ENCODE results near the gene CCDC201. TPM values are rescaled to one million over a fixed set of nuclear protein-coding genes. Genes with fewer than 3 reads are reported as not detected.

CCDC201 gene
- total RNA-seq, 2 donors from 2014 or later, result not detected

DNA sequence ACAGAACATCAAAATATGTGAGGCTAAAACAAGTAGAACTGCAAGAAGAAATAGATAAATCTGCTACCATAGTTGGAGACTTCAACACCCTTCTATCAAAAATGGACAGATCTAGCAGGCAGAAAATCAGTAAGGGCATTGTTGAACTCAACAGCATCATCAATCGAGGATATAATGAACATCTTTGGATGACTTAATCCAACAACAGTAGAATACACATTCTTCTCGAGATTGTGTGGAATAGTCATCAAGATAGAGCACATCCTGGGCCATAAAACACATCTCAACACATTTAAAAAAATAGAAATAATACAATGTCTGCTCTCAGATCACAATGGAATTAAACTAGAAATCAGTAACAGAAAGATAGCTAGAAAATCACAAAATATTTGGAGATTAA is 25.3 kb upstream of the CCDC201 start:
- ATAC-seq, result no peak

DNA sequence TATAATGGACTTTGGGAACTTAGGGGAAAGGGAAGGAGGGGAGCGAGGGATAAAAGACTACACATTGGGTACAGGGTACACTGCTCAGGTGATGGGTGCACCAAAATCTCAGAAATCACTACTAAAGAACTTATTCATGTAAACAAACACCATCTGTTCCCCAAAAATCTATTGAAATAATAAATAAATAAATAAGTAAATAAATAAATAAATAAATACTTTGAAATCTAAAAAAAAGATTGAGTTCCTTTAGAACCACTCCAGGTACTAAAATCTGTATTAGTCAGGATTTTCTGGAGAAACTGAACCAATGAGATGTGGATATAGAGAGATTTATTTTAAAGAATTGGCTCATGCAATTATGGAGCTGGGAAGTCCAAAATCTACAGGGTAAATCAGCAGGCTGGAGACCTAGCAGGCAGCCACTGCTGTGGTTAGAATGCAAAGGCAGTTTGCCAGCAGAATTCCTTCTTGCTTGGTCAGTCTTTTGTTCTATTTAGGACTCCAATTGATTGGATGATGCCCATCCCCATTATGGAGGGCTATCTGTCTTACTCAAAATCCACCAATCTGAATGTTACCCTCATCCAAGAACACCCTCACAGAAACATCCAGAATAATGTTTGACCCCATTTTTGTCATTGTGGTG is 24.3 kb upstream of the CCDC201 start:
- H3K36me3 Mint-ChIP-seq, result no peaks in the 10 kb centered on the region
- ATAC-seq (no peak), DNase-seq (ENCODE audit: low spot score in 2 of 2) (no peak)
- no peak overlapping the region for H3K27ac Mint-ChIP-seq
- H3K9me3 Mint-ChIP-seq, result no peaks in the 10 kb centered on the region

More for the DNA sequence above, 25.3 kb upstream of the CCDC201 start:
- Mint-ChIP-seq H3K27ac (no peak overlapping the region), H3K36me3 (peaks cover 6% of the 10 kb centered on the region in 2 donors), H3K9me3 (peaks cover 0 to 5% of the 10 kb centered on the region in 2 donors)
- DNase-seq (ENCODE audit: low spot score in 2 of 2), result no peak

DNA sequence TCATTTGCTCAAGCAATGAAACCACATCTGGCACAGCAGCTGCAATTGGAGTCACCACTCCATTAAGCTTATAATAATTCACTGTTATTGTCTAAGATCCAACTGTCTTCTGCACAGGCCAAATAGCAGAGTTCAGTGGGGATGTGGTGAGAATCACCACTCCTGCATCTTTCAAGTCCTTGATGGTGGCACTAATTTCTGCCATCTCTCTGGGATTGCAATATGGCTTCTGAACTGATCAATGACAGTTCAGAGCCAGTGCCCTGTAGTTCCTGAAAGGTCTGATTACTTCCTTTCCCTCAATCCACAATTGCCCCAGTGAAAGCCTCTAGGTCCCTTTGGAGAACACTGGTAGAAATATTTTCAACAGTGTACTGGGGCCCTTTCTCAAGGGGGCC is 21.8 kb upstream of the CCDC201 start:
- no peaks in the 10 kb centered on the region for H3K36me3 Mint-ChIP-seq
- DNase-seq (ENCODE audit: low spot score in 2 of 2), result no peak
- no peak for ATAC-seq
- no peak overlapping the region for H3K27ac Mint-ChIP-seq
- no peaks in the 10 kb centered on the region for H3K9me3 Mint-ChIP-seq

DNA sequence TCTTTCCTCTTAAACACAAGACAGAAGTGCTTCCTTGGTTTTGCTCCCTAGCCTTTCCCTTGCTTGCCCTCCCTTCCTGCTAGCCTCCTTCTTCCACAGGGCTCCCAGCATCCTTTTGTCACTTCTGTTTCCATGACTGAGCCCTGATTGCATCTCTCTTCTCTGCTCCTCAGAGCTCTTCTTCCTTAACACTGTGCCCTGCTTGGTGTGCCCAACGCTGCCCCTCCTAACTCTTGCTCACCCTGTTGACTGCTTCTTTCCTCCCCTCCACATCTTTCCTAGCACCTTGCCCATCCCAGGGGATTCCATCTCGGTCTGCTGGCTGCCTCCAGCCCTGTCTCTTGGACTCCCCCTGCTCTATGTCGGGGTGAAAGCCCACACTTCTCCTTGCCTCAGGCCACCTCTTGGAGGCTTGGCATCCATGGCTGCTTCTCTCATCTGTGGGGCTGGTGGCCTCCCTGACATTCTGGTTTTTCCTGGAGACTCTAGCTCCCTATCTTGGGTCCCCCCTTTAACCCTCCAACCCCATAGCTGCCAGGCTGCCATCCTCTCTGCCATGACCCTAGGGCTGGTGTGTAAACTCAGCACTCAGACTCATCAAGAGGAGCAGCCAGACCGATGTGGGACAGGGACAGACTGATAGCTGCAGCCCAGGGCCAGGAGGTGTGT is 21.2 kb upstream of the CCDC201 start:
- H3K27ac Mint-ChIP-seq, result no peak overlapping the region
- ATAC-seq (no peak), DNase-seq (ENCODE audit: low spot score in 2 of 2) (no peak)
- no peaks in the 10 kb centered on the region for H3K36me3 Mint-ChIP-seq
- no peaks in the 10 kb centered on the region for H3K9me3 Mint-ChIP-seq

DNA sequence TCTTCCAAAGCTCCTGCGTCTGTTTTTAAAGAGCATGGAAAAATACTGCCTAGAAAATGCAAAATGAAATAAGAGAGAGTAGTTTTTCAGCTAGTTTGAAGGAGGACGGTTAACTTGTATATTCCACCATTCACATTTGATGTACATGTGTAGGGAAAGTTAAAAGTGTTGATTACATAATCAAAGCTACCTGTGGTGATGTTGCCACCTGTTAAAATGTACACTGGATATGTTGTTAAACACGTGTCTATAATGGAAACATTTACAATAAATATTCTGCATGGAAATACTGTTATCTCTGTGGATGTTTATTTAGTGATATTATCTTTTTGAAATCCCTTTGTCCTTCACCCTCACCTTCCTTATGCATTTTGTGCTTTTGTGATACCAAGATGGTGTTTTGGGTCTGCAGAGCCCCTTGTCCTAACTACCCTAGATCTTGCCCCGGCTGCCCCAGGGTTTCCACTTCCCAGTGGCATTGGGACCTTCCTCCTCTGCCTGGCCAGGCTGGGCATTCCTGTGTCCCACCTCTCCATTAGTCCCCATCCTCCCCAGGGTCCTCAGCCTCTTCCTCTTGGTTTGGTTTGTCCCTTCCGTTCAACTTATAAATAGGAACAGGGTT is 20.6 kb upstream of the CCDC201 start:
- Mint-ChIP-seq H3K27ac (no peak overlapping the region), H3K9me3 (no peaks in the 10 kb centered on the region), H3K36me3 (no peaks in the 10 kb centered on the region)
- ATAC-seq (no peak), DNase-seq (ENCODE audit: low spot score in 2 of 2) (no peak)

DNA sequence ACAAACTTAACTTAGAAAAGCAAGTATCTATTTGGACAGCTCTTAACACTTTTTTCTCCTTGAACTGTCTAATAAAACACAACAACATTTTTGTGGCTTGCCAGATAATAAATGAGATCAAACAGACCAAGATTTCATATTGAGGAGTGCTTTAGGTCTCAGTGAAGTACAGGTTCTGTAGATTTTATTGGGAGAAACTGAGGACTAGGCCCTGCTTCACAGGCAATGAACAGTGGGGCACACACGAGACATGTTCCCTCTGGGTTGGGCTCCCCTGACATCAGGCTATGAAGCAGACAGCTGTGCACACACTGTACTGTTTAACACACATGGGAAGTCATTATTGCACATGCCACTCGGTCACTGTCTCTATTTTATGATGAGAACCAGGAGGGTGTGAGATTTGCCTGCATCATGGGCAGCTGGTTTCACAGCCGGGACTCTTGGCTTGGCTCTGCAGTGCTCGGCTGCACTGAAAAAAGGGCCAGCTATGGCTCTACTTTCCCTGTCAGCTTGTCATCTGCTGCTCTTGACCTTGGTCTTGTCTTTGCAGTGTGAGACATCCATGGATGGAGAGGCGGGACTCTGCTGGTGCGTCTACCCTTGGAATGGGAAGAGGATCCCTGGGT is 19.6 kb upstream of the CCDC201 start:
- ATAC-seq (no peak), DNase-seq (ENCODE audit: low spot score in 2 of 2) (no peak)
- no peaks in the 10 kb centered on the region for H3K36me3 Mint-ChIP-seq
- H3K9me3 Mint-ChIP-seq, result no peaks in the 10 kb centered on the region
- no peak overlapping the region for H3K27ac Mint-ChIP-seq

DNA sequence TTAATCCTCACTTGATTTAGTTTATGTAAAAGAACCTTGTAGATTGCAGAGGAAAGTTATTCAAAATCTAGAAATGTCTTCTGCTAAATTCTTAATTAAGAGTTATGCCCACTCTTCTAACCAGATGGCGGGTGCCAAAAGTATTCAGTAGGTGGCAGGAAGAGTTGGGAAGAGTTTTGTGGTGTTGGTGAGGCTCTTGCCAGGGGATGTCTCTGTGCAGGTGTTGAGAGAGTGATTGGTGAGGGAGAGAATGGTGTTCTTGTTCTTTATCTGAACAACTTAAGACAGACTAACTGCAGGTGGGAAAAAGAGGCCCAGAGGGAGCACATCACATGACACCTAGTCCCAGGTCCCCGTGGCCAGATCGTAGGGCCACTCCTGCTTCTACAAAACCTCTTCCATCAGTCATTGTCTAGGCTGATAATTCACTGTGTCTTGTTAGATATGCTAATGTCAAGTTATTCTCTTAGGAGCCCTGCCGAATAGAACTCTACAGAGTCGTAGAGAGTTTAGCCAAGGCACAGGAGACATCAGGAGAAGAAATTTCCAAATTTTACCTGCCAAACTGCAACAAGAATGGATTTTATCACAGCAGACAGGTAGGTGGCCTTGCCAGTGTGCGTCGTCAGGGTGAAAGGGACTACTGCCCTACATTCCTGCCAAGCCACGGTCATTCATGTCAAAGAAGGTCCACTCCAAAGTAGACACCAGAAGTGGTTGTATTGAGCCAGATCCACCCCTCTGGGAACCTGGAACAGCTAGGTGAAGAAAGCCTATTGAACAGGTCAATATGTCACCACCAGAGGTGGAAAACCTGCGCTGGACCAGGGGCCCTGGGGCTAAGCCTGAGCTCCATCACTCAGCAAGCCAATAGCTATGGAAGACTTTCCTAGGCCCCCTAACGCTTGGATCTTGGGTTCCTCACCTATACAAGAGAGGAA is 18.9 kb upstream of the CCDC201 start:
- Mint-ChIP-seq H3K9me3 (no peaks in the 10 kb centered on the region), H3K27ac (no peak overlapping the region), H3K36me3 (no peaks in the 10 kb centered on the region)
- DNase-seq (ENCODE audit: low spot score in 2 of 2) (no peak), ATAC-seq (no peak)

DNA sequence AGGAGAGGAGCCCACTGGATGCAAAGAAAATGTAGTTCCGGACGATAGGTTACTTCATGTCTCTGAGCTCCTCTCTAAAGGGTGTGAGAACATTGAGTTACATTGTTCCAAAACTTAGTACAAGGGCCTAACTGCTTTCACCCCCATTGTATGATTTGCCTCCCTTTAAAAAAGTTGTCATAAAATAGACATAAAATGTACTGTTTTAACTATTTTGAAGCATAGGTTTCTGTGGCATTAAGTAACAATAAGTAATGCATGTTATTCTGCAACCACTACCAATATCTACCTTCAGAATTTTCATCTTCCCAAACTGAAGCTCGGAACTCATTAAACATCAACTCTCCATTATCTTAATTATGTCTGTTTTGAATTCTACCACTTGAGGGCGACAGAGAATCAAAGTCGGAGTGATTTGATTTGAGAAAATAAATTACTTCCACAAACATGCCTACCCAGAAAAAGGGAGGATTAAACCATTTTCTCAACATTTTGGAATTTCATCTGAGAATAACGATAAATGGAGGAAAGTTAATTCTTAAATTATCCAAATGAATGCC is 18.1 kb upstream of the CCDC201 start:
- ATAC-seq (no peak), DNase-seq (ENCODE audit: low spot score in 2 of 2) (no peak)
- Mint-ChIP-seq H3K36me3 (no peaks in the 10 kb centered on the region), H3K27ac (no peak overlapping the region), H3K9me3 (no peaks in the 10 kb centered on the region)

DNA sequence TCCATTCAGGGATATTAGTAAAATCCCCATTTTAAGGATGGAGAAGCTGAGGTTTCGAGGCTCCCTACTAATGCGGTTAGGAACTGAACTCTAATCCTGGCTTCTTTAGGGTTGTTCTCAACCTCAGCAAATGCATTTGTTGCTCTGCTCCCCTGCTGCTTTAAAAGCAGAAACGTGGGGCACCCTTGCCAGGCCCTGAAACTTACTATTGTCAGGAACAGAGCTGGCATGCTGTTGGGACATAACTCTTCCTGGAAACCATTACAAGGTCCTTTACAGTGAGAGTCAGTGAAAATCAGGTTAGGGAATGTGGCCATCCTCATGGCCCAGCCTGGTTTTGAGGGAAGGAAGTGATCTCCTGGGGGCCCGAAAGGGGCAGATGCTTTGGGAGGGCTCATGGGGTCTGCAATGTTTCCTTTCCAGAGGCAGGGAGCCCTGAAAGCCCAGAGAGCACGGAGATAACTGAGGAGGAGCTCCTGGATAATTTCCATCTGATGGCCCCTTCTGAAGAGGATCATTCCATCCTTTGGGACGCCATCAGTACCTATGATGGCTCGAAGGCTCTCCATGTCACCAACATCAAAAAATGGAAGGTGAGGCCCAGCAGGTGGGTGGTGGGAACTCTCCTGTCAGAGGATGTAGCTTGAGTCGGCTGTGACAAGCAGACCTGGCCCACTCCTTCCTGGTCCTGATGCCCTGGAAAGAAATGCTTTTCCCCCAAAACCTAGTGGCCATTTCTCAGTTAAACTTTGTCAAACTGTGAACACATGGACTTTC is 17.4 kb upstream of the CCDC201 start:
- no peak for ATAC-seq
- no peak for DNase-seq (ENCODE audit: low spot score in 2 of 2)
- Mint-ChIP-seq H3K9me3 (no peaks in the 10 kb centered on the region), H3K27ac (no peak overlapping the region), H3K36me3 (no peaks in the 10 kb centered on the region)

DNA sequence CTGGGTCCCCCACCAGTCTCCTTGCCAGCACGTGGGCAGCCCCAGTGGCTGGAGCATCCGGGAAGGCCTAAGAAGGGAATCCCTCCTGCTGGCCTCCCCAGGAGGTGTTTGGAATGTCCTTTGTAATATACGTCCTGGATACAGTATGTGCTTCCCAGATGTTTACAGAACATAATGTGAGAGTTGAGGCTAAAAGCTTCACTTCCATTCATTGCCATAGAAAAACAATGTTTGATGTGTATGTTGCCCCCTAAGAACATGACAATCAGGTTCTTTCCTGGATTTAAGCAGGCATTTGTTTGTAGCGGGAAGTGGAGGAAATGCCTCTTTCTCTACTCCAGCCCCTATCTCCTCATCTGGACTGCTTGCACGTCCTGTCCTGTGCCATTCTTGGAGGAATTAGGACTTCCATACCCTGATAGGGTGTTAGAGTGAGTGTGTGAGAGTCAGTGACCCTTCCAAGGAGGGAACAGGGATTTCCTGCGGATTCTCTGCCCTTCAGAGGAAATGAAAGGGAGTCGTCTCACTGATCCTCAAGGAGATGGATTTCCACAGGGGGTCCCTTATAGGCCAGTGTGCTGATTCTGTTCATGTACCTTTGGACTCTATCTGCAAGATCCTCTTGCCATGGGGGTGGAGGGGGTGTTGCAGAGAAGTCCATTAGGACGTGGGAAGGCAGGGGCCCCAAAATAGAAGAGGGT is 16.6 kb upstream of the CCDC201 start:
- no peak overlapping the region for H3K27ac Mint-ChIP-seq
- no peak for ATAC-seq
- no peaks in the 10 kb centered on the region for H3K9me3 Mint-ChIP-seq
- H3K36me3 Mint-ChIP-seq, result no peaks in the 10 kb centered on the region
- DNase-seq (ENCODE audit: low spot score in 2 of 2), result no peak

DNA sequence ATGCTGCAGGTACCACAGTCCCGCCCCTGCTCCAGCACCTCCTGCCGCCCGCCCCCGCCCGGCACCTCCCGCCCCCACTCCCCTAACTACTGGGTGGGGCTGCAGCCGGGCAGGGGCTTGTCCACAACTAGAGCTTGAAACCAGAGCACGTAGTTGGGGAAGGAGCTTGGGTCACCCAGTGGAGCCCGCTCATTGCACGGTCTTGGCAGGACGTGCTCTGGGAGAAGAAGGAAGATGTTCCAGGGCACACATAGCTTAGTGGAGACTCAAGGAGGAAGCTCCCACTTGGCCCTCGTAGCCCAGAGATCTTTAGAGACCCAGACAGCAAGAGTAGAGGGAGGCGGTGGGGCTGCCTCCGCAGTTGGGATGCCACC is 16.1 kb upstream of the CCDC201 start:
- ATAC-seq (no peak), DNase-seq (ENCODE audit: low spot score in 2 of 2) (no peak)
- Mint-ChIP-seq H3K27ac (no peak overlapping the region), H3K9me3 (no peaks in the 10 kb centered on the region), H3K36me3 (no peaks in the 10 kb centered on the region)

DNA sequence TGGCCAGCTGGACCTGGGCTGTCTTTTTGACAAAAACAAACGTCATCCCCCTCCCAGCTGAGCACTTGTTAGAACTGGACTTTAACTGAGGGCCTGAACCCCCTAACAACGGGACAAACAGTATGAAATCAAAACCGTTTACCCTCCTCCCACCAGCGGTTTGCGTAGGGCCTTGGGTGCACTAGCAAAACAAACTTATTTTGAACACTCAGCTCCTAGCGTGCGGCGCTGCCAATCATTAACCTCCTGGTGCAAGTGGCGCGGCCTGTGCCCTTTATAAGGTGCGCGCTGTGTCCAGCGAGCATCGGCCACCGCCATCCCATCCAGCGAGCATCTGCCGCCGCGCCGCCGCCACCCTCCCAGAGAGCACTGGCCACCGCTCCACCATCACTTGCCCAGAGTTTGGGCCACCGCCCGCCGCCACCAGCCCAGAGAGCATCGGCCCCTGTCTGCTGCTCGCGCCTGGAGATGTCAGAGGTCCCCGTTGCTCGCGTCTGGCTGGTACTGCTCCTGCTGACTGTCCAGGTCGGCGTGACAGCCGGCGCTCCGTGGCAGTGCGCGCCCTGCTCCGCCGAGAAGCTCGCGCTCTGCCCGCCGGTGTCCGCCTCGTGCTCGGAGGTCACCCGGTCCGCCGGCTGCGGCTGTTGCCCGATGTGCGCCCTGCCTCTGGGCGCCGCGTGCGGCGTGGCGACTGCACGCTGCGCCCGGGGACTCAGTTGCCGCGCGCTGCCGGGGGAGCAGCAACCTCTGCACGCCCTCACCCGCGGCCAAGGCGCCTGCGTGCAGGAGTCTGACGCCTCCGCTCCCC is 15.5 kb upstream of the CCDC201 start, which contains the start of gene IGFBP1:
TSS of gene IGFBP1 (plus strand) at position 304 of the 808 bp plus-strand sequence. CDS start at position 469, 165 bp downstream.
- DNase-seq (ENCODE audit: low spot score in 2 of 2) (peak in 1 of 2 donors; percentile 7), ATAC-seq (peak in 1 of 2 donors; percentile 58)
- H3K36me3 Mint-ChIP-seq, result no peaks in the 10 kb centered on the region
- no peaks in the 10 kb centered on the region for H3K9me3 Mint-ChIP-seq
- H3K27ac Mint-ChIP-seq, result no peak within 1 kb of the TSS

DNA sequence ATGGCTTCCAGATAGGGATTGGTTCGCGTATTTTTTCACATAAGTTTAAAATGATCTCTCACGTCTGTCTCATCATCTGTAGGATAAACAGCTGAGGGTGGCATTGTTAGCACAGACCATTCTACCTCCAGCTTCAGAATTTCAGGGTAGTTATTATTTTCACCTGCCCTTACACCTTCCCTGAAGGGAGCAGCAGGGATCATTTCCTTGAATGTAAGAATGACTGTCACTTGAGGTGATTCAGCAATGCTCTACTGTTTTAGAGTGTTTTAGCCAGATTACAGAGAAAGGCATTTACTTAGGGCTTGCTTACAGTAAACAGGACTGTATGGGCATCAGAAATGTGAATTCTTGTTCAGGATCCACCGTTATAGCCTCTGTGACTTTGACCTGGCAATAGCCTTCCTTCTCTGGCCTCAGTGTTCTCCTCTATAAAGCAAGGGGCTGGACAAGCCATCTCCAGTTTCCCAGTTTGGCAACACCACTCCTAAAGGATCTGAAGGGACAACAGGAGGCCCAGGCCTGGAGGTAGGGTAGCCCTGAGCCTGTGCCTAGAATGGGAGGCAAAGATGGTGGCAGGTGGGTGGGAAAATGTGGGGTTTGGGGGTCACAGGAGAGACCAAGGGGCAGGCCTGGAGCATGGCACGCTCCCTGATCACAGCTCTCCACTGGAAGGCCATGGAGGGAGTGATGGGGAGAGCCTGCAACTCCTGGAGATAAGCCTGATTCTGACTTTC is 14.2 kb upstream of the CCDC201 start:
- Mint-ChIP-seq H3K36me3 (no peaks in the 10 kb centered on the region), H3K27ac (no peak overlapping the region), H3K9me3 (no peaks in the 10 kb centered on the region)
- ATAC-seq (no peak), DNase-seq (ENCODE audit: low spot score in 2 of 2) (no peak)
